Esophagus muscularis mucosa (tissue), 4 donors: ENCODE data around the gene MYCBP2. TPM values are rescaled to one million over a fixed set of nuclear protein-coding genes. Genes with fewer than 3 reads are reported as not detected.

Experiments used
- DNase-seq: peaks from one replicate; pipeline ENCODE4 v3.0.0-alpha.2; 2017; ENCODE audit errors: extremely low spot score
- H3K27ac ChIP-seq, 4 donors: fragments of 200-600 bp; sonication (generic); replicated peaks in 1 of 4; 1 replicate in 3 of 4; 2 replicates in 1 of 4; pipeline ENCODE4 v1.5.1; 2016 to 2019; ENCODE audit warnings: mild to moderate bottlenecking in 1 of 4
- H3K27me3 ChIP-seq, 4 donors: fragments of 200-600 bp; sonication (generic); one replicate each; pipeline versions ENCODE4 v1.5.1 to v1.6.0; 2016 to 2019
- H3K36me3 ChIP-seq, 4 donors: fragments of 200-600 bp; sonication (generic); one replicate each; pipeline ENCODE4 v1.5.1; 2016 to 2019
- H3K4me1 ChIP-seq, 4 donors: fragments of 200-600 bp; sonication (generic); one replicate each; pipeline ENCODE4 v1.5.1; 2016 to 2019
- H3K4me3 ChIP-seq, 4 donors: fragments of 200-600 bp; sonication (generic); 1 replicate in 2 of 4; 2 replicates in 2 of 4; pipeline ENCODE4 v1.5.1; 2016 to 2019; ENCODE audit warnings: mild to moderate bottlenecking in 4 of 4, moderate library complexity in 1 of 4
- H3K9me3 ChIP-seq, 4 donors: fragments of 200-600 bp; sonication (generic); 1 replicate in 3 of 4; 2 replicates in 1 of 4; pipeline ENCODE4 v1.5.1; 2016 to 2019
- EP300 ChIP-seq: sonication (generic); formaldehyde crosslinking; IDR thresholded peaks from one replicate; pipeline ENCODE4 v1.6.1; 2017; ENCODE audit warnings: antibody characterized with exemption
- POLR2A ChIP-seq: fragments of 450-650 bp; IDR thresholded peaks from one replicate; pipeline ENCODE4 v1.6.1; 2017; ENCODE audit warnings: antibody characterized with exemption, moderate library complexity, mild to moderate bottlenecking, low read depth
- POLR2AphosphoS5 ChIP-seq, 2 donors: sonication (generic); formaldehyde crosslinking; IDR thresholded peaks; one replicate each; pipeline ENCODE4 v1.6.1; 2017; ENCODE audit warnings: antibody characterized with exemption in 2 of 2
- WGBS: methylation state at CpG from one replicate; pipeline ENCODE4 v1.1.5; 2018; 5-methylcytosine and 5-hydroxymethylcytosine counted together
- intact Hi-C: fragments of 100-400 bp; cut with DNase I; formaldehyde crosslinking; loops from one replicate; pipeline ENCODE4 v1.15.1; 2023
- total RNA-seq, 4 donors: library from RNA; depleted of rRNA; stranded (reverse); fragments of >200 nt; gene quantifications; one replicate each; pipeline versions ENCODE4 v1.1.0 to v1.2.1, GENCODE V29; 2016
- TF ChIP-seq, protein P1 (sequence below), 3 experiments: fragments of 200-600 bp in 2 of 3; fragments of 450-650 bp in 1 of 3; sonication (generic) in 2 of 3; IDR thresholded peaks; one replicate each; pipeline ENCODE4 v1.5.1; 2017 to 2019; ENCODE audit warnings: antibody characterized with exemption in 3 of 3, mild to moderate bottlenecking in 2 of 3, moderate library complexity in 1 of 3

Gene MYCBP2
- total RNA-seq, 4 donors from 2014 or later: 96.1 to 117 (median 108) TPM

DNA sequence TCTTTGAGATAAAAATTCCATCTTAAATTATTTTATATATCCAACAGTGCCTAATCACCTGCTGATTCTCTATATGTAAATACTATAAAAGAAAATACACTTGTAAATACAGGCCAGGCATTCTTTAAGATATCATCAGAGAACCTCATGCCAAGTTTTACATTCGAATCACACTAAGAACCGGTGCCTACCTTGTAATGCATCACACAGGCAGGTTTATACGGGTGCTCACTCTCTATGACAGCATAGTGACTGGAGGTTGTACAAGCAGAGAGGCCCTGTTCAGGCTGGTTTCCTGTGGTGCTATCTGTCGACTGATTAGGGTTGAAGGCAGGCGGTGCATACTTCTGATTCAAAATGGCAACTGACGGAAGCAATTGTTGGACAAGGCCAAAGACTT, 158.7 kb downstream of the MYCBP2 start:
- Histone ChIP-seq H3K9me3 (no peaks in the 10 kb centered on the region), H3K27ac (no peak overlapping the region), H3K36me3 (peaks cover 27 to 99% (median 72%) of the 10 kb centered on the region in 4 donors), H3K27me3 (no peaks in the 10 kb centered on the region), H3K4me3 (no peak overlapping the region), H3K4me1 (no peaks in the 10 kb centered on the region)
- DNase-seq: no peak
- TF ChIP-seq, protein P1, sequence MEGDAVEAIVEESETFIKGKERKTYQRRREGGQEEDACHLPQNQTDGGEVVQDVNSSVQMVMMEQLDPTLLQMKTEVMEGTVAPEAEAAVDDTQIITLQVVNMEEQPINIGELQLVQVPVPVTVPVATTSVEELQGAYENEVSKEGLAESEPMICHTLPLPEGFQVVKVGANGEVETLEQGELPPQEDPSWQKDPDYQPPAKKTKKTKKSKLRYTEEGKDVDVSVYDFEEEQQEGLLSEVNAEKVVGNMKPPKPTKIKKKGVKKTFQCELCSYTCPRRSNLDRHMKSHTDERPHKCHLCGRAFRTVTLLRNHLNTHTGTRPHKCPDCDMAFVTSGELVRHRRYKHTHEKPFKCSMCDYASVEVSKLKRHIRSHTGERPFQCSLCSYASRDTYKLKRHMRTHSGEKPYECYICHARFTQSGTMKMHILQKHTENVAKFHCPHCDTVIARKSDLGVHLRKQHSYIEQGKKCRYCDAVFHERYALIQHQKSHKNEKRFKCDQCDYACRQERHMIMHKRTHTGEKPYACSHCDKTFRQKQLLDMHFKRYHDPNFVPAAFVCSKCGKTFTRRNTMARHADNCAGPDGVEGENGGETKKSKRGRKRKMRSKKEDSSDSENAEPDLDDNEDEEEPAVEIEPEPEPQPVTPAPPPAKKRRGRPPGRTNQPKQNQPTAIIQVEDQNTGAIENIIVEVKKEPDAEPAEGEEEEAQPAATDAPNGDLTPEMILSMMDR (IDR thresholded peaks at IDR 0.05): no peak
- TF ChIP-seq EP300 (no peak), POLR2AphosphoS5 (IDR thresholded peaks at IDR 0.05) (no peak), POLR2A (no peak)
- intact Hi-C loops: no loop called here
- WGBS: 94% methylated on average over 6 of the region's 6 CpGs

DNA sequence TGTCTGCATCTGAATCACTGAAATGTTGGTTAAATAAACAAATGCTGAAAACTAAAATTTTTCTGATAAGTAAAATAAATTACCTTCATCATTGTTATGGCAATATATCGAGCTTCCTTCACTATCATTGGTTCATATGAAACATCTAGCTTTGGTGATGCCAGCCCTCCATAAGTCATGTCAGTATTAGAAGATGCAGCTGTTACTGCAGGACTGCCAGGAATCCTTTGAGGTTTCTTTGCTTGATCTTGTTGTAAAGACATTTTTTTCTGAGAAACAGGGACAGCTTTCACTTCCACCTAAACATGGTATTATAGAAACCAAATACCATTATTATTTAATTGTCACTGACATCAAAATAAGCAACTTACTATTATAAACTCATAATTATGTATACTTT, 176.2 kb downstream of the MYCBP2 start:
- Histone ChIP-seq H3K36me3 (peaks cover under 1 to 53% (median 20%) of the 10 kb centered on the region in 4 donors), H3K27me3 (no peaks in the 10 kb centered on the region), H3K9me3 (no peaks in the 10 kb centered on the region), H3K27ac (no peak overlapping the region), H3K4me3 (no peak overlapping the region), H3K4me1 (no peaks in the 10 kb centered on the region)
- WGBS: 37% methylated on average over 1 of the region's 1 CpG
- TF ChIP-seq POLR2AphosphoS5 (IDR thresholded peaks at IDR 0.05) (no peak), EP300 (no peak), POLR2A (no peak)
- TF ChIP-seq, protein P1 (IDR thresholded peaks at IDR 0.05): no peak
- DNase-seq: no peak
- intact Hi-C loops: no loop called here

DNA sequence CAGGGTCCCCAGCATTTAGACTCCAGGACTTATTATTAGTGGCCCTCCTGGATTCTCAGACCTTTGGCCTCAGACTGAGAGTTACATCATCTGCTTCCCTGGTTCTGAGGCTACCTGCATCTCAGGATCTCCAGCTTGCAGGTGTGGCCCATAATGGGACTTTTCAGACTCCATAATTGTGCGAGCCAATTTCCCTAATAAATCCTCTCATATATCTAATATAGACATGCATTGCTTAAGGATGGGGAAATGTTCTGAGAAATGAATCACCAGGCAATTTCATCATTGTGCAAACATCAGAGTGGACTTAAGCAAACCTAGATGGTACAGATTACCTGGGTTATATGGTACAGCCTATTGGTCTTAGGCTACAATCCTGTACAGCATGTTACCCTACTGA, 183.5 kb downstream of the MYCBP2 start:
- Histone ChIP-seq H3K4me3 (no peak overlapping the region), H3K27ac (no peak overlapping the region), H3K27me3 (no peaks in the 10 kb centered on the region), H3K4me1 (no peaks in the 10 kb centered on the region), H3K36me3 (peaks cover 0 to 75% (median 42%) of the 10 kb centered on the region in 4 donors), H3K9me3 (no peaks in the 10 kb centered on the region)
- TF ChIP-seq, protein P1 (IDR thresholded peaks at IDR 0.05): no peak
- TF ChIP-seq POLR2A: no peak
- TF ChIP-seq EP300: no peak
- no peak for TF ChIP-seq POLR2AphosphoS5 (IDR thresholded peaks at IDR 0.05)
- intact Hi-C loops: no loop called here
- WGBS: 100% methylated on average over 1 of the region's 1 CpG
- no peak for DNase-seq

DNA sequence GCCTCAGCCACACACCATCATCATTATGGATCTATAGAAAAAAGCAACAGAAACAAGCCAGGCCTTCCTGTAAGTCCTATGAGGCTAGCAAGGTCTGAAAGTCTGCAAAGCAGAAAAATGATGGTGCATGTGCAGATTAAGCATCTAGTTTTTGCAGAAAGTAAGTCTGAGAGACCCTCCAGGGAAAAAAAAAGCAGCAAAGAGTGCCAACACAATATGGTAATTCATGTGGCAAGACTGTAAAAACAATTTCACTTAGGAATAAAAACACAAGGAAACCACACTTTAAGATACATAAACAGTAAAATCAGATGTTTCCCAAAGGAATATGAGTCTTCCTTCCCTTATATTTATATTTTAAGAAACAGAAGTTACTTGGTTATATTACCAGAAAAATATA, 187.6 kb downstream of the MYCBP2 start:
- no peaks in the 10 kb centered on the region for H3K27me3 ChIP-seq
- H3K4me3 ChIP-seq: no peak overlapping the region
- TF ChIP-seq POLR2A (no peak), EP300 (no peak), POLR2AphosphoS5 (IDR thresholded peaks at IDR 0.05) (no peak)
- TF ChIP-seq, protein P1 (IDR thresholded peaks at IDR 0.05): no peak
- no peaks in the 10 kb centered on the region for H3K9me3 ChIP-seq
- peaks cover 0 to 5% (median 0%) of the 10 kb centered on the region in 4 donors for H3K4me1 ChIP-seq
- intact Hi-C loops: no loop called here
- no peak for DNase-seq
- H3K27ac ChIP-seq: no peak overlapping the region
- peaks cover 0 to 83% (median 44%) of the 10 kb centered on the region in 4 donors for H3K36me3 ChIP-seq

GRCh38 chr13:77138813-77139212, 188.1 kb downstream of the MYCBP2 start:
- intact Hi-C loops: no loop called here
- H3K4me3 ChIP-seq: no peak overlapping the region
- no peaks in the 10 kb centered on the region for H3K27me3 ChIP-seq
- TF ChIP-seq POLR2A (no peak), POLR2AphosphoS5 (IDR thresholded peaks at IDR 0.05) (no peak), EP300 (no peak)
- TF ChIP-seq, protein P1 (IDR thresholded peaks at IDR 0.05): no peak
- H3K4me1 ChIP-seq: peaks cover 0 to 5% (median 0%) of the 10 kb centered on the region in 4 donors
- DNase-seq: no peak
- H3K36me3 ChIP-seq: peaks cover 0 to 82% (median 43%) of the 10 kb centered on the region in 4 donors
- H3K9me3 ChIP-seq: no peaks in the 10 kb centered on the region
- 92% methylated on average over 2 of the region's 2 CpGs for WGBS
- no peak overlapping the region for H3K27ac ChIP-seq
